Measurements from ENCODE around the gene PRODH2.

The PRODH2 gene

DNA sequence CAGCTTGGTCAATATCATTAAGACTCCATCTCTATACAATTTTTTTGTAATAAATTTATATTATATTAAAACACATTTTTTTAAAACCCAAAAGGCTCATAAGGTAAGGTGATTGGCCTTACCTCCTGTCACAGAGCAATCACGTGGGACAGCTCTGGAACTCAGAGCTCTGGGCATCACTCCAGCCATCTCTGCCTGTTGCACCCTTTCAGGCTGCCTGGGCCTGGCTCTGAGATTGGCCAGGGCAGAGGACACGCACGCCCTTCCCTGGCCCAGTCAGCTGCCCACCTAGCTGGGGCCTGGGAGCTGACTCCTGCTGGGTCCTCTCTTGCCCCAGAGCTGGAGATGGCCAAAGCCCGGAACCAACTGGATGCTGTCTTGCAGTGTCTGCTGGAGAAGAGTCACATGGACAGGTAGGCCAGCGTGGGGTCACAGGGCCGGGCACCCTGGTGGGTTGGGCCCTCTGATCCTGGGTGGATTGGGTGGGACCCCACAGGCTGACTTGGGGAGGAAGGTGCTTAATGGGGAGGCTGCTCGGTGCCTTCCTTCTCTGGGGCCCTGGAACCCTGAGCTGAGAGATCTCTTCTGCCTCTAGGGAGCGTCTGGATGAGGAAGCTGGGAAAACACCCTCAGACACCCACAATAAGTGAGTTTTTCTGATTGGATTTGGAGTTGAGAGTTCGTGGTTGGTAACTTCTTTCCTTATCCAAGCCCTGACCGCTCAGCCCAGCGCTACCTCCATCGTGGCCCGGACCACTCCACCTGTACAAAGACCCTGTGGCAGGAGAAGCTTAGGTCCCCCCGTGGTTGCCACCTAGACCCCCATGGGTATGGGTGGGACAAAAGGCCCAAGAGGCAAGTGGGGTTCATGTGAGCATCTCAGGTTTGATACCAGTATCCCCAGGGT is 60.6 kb downstream of the PRODH2 start:
- ATAC-seq (ENCODE audit: low read depth) (no peak), DNase-seq (ENCODE audit: low spot score) (peak; percentile 55)
- H3K36me3 ChIP-seq (ENCODE audit: low read depth): no peaks in the 10 kb centered on the region
- TF ChIP-seq, protein P1, sequence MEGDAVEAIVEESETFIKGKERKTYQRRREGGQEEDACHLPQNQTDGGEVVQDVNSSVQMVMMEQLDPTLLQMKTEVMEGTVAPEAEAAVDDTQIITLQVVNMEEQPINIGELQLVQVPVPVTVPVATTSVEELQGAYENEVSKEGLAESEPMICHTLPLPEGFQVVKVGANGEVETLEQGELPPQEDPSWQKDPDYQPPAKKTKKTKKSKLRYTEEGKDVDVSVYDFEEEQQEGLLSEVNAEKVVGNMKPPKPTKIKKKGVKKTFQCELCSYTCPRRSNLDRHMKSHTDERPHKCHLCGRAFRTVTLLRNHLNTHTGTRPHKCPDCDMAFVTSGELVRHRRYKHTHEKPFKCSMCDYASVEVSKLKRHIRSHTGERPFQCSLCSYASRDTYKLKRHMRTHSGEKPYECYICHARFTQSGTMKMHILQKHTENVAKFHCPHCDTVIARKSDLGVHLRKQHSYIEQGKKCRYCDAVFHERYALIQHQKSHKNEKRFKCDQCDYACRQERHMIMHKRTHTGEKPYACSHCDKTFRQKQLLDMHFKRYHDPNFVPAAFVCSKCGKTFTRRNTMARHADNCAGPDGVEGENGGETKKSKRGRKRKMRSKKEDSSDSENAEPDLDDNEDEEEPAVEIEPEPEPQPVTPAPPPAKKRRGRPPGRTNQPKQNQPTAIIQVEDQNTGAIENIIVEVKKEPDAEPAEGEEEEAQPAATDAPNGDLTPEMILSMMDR (IDR thresholded peaks at IDR 0.05; ENCODE audit: poor library complexity, severe bottlenecking): no peak
- no peak overlapping the region for H3K4me3 ChIP-seq (ENCODE audit: severe bottlenecking)
- H3K27ac ChIP-seq (ENCODE audit: poor library complexity, severe bottlenecking): no peak overlapping the region
- no peaks in the 10 kb centered on the region for H3K27me3 ChIP-seq (ENCODE audit: insufficient read depth, poor library complexity, severe bottlenecking)
- H3K4me1 ChIP-seq (ENCODE audit: insufficient read depth, poor library complexity, severe bottlenecking): no peaks in the 10 kb centered on the region
- H3K9me3 ChIP-seq (ENCODE audit: severe bottlenecking): no peaks in the 10 kb centered on the region

DNA sequence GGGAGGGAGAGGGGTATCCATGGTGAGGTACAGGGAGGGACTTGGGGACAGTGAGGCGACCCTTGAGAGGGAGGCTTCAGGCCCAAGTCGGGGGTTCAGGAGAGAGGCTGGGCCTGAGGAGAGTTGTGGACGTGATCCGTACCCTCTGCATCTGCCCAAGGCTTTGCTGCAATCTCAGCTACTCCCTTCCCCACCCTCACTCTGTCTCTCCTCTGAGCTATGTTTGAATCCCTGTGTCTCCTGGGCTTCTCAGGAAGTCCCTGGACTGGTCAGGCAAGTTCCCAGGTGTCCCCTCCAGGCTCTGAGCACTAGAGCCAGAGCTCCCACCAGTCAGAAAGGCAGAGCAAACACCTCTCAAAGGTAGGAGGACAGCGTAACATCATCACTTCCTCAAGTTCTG is 62.5 kb downstream of the PRODH2 start:
- no peak overlapping the region for H3K27ac ChIP-seq (ENCODE audit: poor library complexity, severe bottlenecking)
- no peak for ATAC-seq (ENCODE audit: low read depth)
- H3K27me3 ChIP-seq (ENCODE audit: insufficient read depth, poor library complexity, severe bottlenecking): no peaks in the 10 kb centered on the region
- TF ChIP-seq, protein P1 (IDR thresholded peaks at IDR 0.05; ENCODE audit: poor library complexity, severe bottlenecking): no peak
- peak; percentile 41 for DNase-seq (ENCODE audit: low spot score)
- H3K4me1 ChIP-seq (ENCODE audit: insufficient read depth, poor library complexity, severe bottlenecking): no peaks in the 10 kb centered on the region
- no peak overlapping the region for H3K4me3 ChIP-seq (ENCODE audit: severe bottlenecking)
- no peaks in the 10 kb centered on the region for H3K36me3 ChIP-seq (ENCODE audit: low read depth)
- no peaks in the 10 kb centered on the region for H3K9me3 ChIP-seq (ENCODE audit: severe bottlenecking)
